Measurements from ENCODE around the gene CENPM.

CENPM gene

DNA sequence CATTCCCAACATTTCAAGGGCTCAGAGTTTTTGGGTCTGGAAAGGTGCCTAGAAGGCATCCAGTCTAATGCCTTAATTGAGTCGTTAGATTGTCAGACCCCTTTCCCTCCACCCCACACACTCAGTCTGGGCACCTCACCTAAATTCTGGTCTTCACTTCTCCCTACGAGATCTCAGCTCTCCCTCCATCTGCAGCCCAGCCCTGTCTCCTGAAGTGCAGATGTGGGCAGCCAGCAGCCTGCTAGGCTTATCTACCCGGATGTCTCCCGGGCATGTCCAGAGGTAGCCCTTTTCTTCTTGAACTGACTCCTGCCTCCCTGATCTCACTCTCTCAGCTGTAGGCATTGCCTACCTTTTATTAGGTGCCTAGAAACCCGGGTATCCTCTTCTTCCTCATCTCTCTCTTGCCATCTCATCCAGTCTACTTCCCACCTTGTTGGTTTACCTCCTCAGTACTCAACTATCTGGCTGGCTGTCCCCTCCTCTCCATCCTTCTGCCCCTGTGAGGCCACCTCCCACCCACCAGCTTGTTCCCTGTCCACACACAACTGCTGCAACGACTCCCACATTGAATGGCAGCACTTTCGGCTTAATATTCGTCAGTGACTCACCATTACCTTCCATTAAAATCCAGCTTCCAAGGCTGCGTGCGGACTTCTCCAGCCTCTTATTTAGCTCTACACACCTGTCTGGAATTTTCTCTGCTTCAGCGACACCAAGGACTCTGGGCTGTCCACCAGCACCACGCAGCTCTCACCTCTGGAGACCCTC lies 28.5 kb upstream of the CENPM start:
- TF ChIP-seq GATA3 (IDR thresholded peaks at IDR 0.05; ENCODE audit: low read depth, low read length) (no peak), GATA2 (IDR thresholded peaks at IDR 0.05; ENCODE audit: low read depth, low read length) (no peak)

DNA sequence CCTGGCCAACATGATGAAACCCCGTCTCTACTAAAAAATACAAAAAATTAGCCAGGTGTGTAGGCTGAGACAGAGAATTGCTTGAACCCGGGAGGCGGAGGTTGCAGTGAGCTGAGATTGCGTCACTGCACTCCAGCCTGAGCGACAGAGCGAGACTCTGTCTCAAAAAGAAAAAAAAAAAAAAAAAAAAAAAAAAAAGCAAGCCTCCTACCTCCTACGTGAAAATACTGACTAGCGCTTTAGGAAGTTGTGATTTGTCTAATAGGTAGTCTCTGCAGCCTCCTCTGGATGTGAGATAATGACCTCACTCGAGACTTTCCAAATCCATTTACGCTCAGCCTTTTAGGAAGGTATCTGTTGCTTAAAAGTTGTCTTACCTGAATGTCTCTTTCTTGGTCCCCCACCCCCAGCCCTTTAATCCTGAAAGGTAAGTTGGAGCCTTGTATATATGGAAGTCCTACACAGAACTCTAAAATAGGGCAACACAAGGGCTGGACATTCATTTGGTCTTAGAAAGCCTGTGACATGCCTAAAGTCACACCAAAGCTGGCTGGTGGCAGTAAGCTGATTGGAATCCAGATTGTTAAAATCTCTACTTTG lies 27.8 kb upstream of the CENPM start:
- TF ChIP-seq GATA3 (IDR thresholded peaks at IDR 0.05; ENCODE audit: low read depth, low read length) (no peak), GATA2 (IDR thresholded peaks at IDR 0.05; ENCODE audit: low read depth, low read length) (no peak)

DNA sequence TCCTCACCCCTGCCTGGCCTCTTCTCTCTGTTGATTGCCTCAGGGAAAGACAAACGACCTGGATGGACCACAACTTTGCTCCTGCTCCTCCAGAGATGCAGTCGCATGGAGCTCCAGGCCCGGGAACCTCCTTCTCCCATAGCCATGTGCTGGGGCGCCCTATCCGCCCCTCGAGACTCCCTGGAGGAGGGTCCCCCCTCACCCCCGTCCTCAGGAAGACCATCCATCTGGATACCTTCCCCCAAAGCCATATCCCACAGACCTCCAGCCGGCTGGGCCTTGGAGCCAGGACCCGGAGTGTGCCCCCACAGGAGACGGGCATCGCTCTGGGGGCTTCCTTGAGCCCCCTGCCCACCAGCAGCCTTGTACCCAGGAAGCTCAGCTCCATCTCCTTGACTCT lies 24.5 kb upstream of the CENPM start:
- TF ChIP-seq GATA2 (IDR thresholded peaks at IDR 0.05; ENCODE audit: low read depth, low read length) (no peak), GATA3 (IDR thresholded peaks at IDR 0.05; ENCODE audit: low read depth, low read length) (no peak)

DNA sequence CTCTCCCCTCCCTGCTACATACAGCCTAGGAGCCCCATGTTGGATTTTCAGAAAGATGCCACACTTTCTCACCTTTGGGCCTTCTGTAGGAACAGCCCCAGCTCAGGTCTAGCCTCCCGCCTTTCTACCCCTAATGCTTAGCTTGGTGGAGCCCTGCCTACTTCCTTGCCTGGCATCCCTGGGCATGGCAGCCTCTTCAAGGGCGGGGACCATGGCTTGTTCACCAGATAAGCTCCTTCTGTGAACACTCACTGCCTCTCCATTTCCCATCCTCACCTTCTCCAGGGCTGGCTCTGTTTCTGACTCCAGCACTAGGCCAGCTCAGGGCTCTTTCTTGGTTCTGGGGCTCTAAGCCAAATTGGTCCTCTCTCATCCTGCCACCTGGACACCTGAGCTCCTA lies 23.6 kb upstream of the CENPM start:
- no peak for TF ChIP-seq GATA2 (IDR thresholded peaks at IDR 0.05; ENCODE audit: low read depth, low read length)
- TF ChIP-seq GATA3 (IDR thresholded peaks at IDR 0.05; ENCODE audit: low read depth, low read length), result no peak

DNA sequence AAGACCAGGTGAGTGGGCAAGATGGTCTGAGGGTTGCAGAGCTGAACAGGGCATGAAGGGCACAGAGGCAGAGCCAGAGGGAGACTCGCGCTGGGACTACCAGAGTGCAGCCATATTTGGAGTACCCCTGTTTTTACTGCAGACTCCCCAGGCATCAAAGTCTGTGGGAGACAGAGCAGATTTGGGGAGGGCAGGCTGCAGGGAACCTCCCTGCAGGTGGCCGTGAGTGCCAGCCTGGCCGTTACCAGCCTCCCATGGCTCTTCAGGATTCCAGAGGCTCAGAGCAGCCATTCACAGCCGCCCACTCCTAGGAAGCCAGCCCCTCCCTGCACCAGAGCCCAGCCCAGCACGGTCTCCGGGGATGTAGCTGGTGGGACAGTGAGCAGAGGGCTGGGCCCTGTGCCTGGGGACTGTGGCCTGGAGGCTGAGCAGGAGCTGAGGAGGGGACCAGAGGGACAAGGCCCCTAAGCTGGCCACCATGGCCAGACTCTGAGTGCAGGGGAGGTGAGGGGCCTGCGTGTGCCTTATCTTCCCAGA lies 22.2 kb upstream of the CENPM start, which contains the start of gene SEPTIN3:
Gene SEPTIN3 (plus strand): TSS at position 334 of the 537 bp plus-strand sequence. CDS start 2,050 bp downstream, outside the sequence.
- TF ChIP-seq GATA2 (IDR thresholded peaks at IDR 0.05; ENCODE audit: low read depth, low read length) (no peak), GATA3 (IDR thresholded peaks at IDR 0.05; ENCODE audit: low read depth, low read length) (no peak)

DNA sequence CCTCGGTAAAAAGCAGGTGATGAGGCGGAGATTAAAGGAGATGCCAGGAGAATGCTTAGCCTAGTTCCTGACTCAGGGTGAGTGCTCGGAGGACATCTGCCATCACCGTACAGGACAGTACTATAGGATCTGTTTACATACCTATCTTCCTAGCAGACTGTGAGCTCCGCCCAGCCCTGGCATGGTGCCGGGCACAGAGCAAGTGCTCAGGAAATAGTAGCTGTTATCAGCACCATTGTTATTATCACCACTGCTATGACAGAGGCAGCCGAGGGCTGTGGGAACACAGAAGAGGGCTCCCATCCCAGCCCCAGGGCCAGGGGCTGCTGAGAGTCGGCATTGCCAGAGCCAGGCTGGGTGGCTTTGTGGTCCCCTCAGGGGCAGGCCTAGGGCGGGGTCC lies 21.6 kb upstream of the CENPM start:
- TF ChIP-seq GATA3 (IDR thresholded peaks at IDR 0.05; ENCODE audit: low read depth, low read length), result no peak
- no peak for TF ChIP-seq GATA2 (IDR thresholded peaks at IDR 0.05; ENCODE audit: low read depth, low read length)

DNA sequence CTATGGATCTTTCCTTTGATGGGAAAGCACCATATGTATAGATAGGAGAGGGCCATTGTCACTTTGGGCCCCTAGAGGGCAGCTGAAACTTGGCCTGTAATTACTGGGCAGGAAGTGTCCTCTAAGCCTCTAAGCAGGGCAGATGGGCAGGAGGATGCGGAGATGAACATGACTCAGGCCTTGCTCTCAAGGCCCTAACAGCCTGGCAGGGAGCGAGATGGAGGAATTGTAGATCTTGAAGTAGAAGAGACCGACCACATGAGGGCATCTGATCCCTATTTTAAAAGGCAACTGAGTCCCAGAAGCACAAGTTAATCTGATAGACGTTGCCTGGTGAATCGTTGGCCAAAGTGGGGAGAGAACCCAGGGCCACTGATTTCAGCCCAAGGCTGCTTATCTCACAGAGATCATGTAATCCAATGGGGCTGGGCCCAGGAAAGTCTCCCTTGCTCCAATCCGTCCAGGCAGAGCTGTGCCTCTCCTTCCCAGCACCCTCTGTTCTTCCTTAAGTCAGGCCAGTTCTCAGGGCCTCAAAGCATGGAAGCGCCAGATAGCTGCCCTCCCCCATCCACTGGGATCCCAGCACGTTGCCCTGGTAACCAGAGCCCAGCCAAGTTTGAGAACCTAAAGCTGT lies 19.8 kb upstream of the CENPM start:
- TF ChIP-seq GATA2 (IDR thresholded peaks at IDR 0.05; ENCODE audit: low read depth, low read length) (no peak), GATA3 (IDR thresholded peaks at IDR 0.05; ENCODE audit: low read depth, low read length) (no peak)

DNA sequence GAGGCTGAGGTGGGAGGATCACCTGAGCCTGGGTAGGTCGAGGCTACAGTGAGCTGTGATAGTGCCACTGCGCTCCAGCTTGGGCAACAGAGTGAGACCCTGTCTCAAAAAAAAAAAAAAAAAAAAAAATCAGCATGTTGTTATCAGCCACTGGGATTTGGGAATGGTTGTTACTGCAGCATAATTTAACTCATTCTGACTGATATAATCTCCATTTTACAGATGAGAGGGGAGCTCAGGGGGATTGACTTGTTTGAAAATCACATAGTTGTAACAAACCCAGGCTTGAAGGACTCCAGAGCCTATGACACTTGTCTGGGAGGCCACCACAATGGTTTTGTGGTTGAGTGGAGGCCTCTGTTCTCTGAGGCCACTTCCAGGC lies 19.3 kb upstream of the CENPM start:
- TF ChIP-seq GATA2 (IDR thresholded peaks at IDR 0.05; ENCODE audit: low read depth, low read length), result no peak
- TF ChIP-seq GATA3 (IDR thresholded peaks at IDR 0.05; ENCODE audit: low read depth, low read length), result no peak

DNA sequence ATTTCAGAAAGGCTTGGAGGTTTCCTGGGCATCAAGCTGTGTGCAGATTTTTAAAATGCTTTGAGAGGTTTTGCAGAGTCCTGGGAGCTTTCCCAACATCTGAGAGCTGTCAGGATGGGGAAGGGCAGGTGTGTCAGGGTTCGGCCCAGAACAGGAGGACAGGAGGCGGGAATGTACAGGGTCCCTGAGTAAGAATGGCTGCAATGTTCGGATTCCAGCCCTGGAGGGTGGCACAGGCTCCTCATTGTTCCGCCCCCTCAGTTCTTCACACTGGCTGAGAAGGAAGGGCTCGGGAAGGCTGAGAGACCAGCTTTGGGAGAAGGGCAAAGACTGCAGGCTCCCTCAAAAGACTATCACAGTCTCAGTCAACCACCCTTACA lies 17.1 kb upstream of the CENPM start:
- TF ChIP-seq GATA2 (IDR thresholded peaks at IDR 0.05; ENCODE audit: low read depth, low read length), result no peak

DNA sequence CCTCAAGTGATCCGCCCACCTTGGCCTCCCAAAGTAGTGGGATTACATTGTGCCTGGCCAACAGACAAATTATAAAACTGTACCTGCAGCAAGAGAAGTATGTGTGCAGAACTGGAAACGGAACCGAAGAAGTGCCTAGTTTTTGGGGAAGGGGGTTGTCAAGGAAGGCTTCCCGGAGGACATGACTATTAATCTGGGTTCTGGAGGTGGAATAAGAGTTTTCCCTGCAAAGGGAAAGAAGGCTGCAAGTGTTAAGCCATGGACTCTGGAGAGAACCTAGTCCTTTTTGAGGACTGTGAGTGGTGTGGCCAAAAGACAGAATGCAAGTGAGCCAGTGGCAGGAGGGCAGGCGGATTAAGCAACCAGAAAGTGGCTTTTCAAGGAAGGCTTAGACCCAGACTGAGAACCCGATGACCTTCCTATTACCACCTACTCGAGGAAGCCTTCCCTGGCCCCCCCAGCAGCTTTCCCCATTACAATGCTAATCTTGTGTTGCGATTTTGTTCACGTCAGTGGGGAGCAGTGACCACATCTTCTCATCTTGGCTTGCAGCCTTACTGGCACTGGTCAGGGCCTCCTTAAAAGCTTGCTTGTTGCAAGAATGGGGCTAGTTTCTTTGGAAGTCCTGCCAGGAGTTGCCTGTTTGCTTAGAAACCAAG lies 16.6 kb upstream of the CENPM start:
- TF ChIP-seq GATA3 (IDR thresholded peaks at IDR 0.05; ENCODE audit: low read depth, low read length) (no peak), GATA2 (IDR thresholded peaks at IDR 0.05; ENCODE audit: low read depth, low read length) (no peak)

DNA sequence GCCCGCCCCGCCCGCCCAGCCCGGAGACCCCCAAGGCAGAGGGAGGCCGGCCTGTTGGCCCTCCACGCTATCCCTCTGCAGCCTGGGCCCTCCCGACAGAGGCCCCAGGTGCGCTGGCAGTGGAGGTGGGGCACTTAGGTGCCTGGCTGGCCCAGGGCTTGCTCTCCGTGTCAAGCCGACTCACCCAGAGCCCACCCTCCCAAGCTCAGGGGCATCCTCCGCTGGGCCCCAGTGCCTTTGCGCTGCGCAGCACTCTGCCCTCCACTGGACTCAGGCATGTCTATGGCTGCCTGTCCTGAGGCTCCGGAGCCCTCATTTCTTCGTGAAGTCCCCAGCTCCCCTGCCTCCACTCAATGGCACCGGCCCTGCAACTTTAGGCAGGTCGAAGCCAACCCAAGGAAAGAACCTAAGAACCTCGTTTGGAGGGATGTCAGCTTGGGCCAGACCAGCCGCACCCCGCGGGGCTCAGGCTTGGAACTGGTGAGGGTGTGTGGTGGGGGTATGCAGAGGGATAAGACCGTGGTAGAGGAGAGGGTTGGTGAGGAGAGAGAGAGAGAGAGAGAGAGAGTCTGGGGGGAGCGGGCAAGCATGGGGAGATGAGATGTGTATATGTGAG lies 11.1 kb upstream of the CENPM start:
- no peak for TF ChIP-seq GATA3 (IDR thresholded peaks at IDR 0.05; ENCODE audit: low read depth, low read length)
- no peak for TF ChIP-seq GATA2 (IDR thresholded peaks at IDR 0.05; ENCODE audit: low read depth, low read length)

DNA sequence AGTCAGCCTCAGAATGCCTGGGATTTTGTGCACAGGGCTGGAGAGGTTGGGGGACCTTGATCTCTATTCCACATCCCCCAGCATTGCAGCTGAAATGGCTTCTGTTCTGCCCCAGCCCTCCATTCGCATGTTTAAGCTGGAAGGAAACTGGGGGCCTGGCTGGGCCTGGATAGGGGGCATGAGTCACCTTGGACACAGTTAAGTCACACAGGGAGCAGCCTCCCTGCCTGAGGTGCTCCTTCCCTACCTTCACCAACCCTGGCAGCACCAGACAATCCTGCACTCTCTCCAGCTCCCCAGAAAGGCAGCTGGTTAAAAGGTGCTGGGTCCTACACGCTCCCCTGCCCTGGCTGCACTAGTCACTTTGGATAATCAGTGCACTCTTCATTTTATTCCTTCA lies 5.8 kb upstream of the CENPM start:
- TF ChIP-seq GATA3 (IDR thresholded peaks at IDR 0.05; ENCODE audit: low read depth, low read length) (no peak), GATA2 (IDR thresholded peaks at IDR 0.05; ENCODE audit: low read depth, low read length) (no peak)

DNA sequence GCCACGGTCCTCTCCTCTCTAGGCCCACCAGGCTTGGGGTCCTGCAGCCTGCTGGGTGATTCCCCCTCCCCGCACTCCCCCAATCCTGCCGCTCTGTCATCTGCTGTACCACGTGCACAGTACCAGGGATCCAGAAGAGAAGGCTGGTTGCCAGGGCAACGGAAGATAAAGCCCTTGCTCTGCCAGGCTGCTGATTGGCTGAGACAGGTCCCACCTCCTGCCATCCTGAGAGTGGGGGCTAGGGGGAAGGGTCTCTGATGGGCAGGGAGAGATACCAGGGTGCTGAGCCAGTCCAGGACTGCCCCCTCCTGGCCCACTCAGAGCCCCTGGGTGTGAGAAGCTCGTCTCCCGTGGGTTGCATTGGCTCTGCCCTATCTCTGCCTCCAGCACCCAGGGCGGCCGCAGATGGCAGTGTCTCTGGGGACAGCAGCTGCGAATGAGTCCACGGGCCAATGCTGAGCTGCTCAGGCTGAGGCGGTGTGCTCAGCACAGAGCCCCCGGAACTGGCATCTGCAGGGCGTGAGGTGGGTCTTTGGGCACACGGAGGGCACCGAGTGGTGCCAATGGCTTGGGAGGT lies 5.0 kb upstream of the CENPM start, which contains the start of gene SMIM45:
Gene SMIM45 (plus strand): TSS at position 253 of the 577 bp plus-strand sequence.
- no peak for TF ChIP-seq GATA3 (IDR thresholded peaks at IDR 0.05; ENCODE audit: low read depth, low read length)
- TF ChIP-seq GATA2 (IDR thresholded peaks at IDR 0.05; ENCODE audit: low read depth, low read length), result peak; percentile 91
